Psoas muscle (tissue), 8 donors: Measurements from ENCODE around the gene DLST. TPM values are rescaled to one million over a fixed set of nuclear protein-coding genes. Genes with fewer than 3 reads are reported as not detected.

Source experiments
- ATAC-seq, 4 donors: fragments of 200-7000 bp; cut with Tn5 transposase; one replicate each; pipeline ENCODE4 v1.9.1; 2020; ENCODE audit warnings: moderate library complexity in 3 of 4, mild to moderate bottlenecking in 2 of 4
- DNase-seq, 2 donors: peaks; one replicate each; pipeline ENCODE4 v3.0.0-alpha.2; 2020
- H3K27ac ChIP-seq: fragments of 200-600 bp; one replicate; pipeline ENCODE4 v1.8.0; 2022
- H3K27me3 ChIP-seq, 3 donors: fragments of 200-600 bp in 1 of 3; one replicate each; pipeline versions ENCODE4 v1.6.1 to v1.8.0; 2013 to 2022; ENCODE audit warnings: low read length in 2 of 3, mild to moderate bottlenecking in 2 of 3, moderate library complexity in 1 of 3; ENCODE audit not compliant: insufficient read depth in 3 of 3
- H3K36me3 ChIP-seq, 2 donors: fragments of 200-600 bp in 1 of 2; one replicate each; pipeline versions ENCODE4 v1.6.1 to v1.8.0; 2013 to 2022; ENCODE audit warnings: low read depth in 1 of 2, mild to moderate bottlenecking in 1 of 2, moderate library complexity in 1 of 2; ENCODE audit not compliant: insufficient read depth in 1 of 2
- H3K4me1 ChIP-seq: fragments of 200-600 bp; one replicate; pipeline ENCODE4 v1.8.0; 2022
- H3K4me3 ChIP-seq: fragments of 200-600 bp; one replicate; pipeline ENCODE4 v1.8.0; 2022; ENCODE audit warnings: mild to moderate bottlenecking
- H3K9me3 ChIP-seq: fragments of 200-600 bp; one replicate; pipeline ENCODE4 v1.8.0; 2022
- WGBS, 3 donors: extraction: QIAGEN DNeasy Blood & Tissue Kit; methylation state at CpG; one replicate each; pipeline versions ENCODE4 v1.1.6 to v1.1.7; 2013; 5-methylcytosine and 5-hydroxymethylcytosine counted together
- intact Hi-C, 2 donors: fragments of 100-400 bp; cut with DNase I; formaldehyde crosslinking; loops; one replicate each; pipeline versions ENCODE4 v1.11.0 to v1.14.2; 2022
- polyA plus RNA-seq, 3 donors: library from polyadenylated mRNA; stranded (reverse); fragments of 200-250 nt; gene quantifications; one replicate each; pipeline ENCODE4 v1.2.3, GENCODE V29; 2013
- total RNA-seq, 4 donors: library from RNA; stranded (reverse); fragmentation: NEBNext Ultra II Directional in 2 of 4; extraction: Animal tissue kit (Norgen Biotek cat#: 25700) in 2 of 4; gene quantifications; one replicate each; pipeline versions ENCODE4 v1.2.1 to v1.2.4, GENCODE V29; 2021 to 2023
- TF ChIP-seq, protein P1 (sequence below): fragments of 200-600 bp; IDR thresholded peaks from one replicate; pipeline ENCODE4 v1.8.0; 2022; ENCODE audit warnings: antibody characterized with exemption
- donor health status: healthy with polysubstance abuse.
- donor health status: DM: no; HTN: no; CAD: no; lungs with moderate emphysema.
- donor health status: Bipolar disorder and iron deficiency.
- donor health status: healthy.
- donor health status: DM: yes; HTN: yes; CAD: no.
- donor health status: DM: no; HTN: no; CAD: no.
- donor health status: DM: no; HTN: no; CAD: no.
- donor health status: DM: yes; HTN: yes; CAD: no.

Gene DLST
- total and polyA plus RNA-seq, 7 donors = 97.7 to 221 (median 139) TPM

- ATAC-seq = no peak
- no peaks in the 10 kb centered on the region for H3K27me3 ChIP-seq
- intact Hi-C loops = no loop called here
These were observed 39.4 kb downstream of the DLST start for GRCh38 chr14:74921053-74921620.

GRCh38 chr14:74921987-74922751 lies 40.5 kb downstream of the DLST start:
- intact Hi-C loops = no loop called here
- no peaks in the 10 kb centered on the region for H3K27me3 ChIP-seq

More at GRCh38 chr14:74921053-74921620, 39.4 kb downstream of the DLST start:
- peaks cover 0 to 24% of the 10 kb centered on the region in 2 donors for H3K36me3 ChIP-seq
- peaks cover 30% of the 10 kb centered on the region for H3K4me1 ChIP-seq
- TF ChIP-seq, protein P1, sequence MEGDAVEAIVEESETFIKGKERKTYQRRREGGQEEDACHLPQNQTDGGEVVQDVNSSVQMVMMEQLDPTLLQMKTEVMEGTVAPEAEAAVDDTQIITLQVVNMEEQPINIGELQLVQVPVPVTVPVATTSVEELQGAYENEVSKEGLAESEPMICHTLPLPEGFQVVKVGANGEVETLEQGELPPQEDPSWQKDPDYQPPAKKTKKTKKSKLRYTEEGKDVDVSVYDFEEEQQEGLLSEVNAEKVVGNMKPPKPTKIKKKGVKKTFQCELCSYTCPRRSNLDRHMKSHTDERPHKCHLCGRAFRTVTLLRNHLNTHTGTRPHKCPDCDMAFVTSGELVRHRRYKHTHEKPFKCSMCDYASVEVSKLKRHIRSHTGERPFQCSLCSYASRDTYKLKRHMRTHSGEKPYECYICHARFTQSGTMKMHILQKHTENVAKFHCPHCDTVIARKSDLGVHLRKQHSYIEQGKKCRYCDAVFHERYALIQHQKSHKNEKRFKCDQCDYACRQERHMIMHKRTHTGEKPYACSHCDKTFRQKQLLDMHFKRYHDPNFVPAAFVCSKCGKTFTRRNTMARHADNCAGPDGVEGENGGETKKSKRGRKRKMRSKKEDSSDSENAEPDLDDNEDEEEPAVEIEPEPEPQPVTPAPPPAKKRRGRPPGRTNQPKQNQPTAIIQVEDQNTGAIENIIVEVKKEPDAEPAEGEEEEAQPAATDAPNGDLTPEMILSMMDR = no peak
- no peak overlapping the region for H3K27ac ChIP-seq
- no peak overlapping the region for H3K4me3 ChIP-seq
- no peak for DNase-seq
- no peaks in the 10 kb centered on the region for H3K9me3 ChIP-seq
- 92% methylated on average over 19 of the region's 19 CpGs for WGBS, 3 donors

GRCh38 chr14:74922752-74923401 lies 41.2 kb downstream of the DLST start, which contains the start of gene RPS6KL1:
RPS6KL1 (minus strand) TSS chr14:74923260; CDS start chr14:74921541, 1,719 bp downstream.
- H3K4me3 ChIP-seq = peak within 1 kb of the TSS; percentile 95
- H3K4me1 ChIP-seq = peaks cover 13% of the 10 kb centered on the region
- DNase-seq (peak; percentile 86 to 93), ATAC-seq (peak; percentile 98 to 99 (median 98))
- intact Hi-C loops = no loop called here
- TF ChIP-seq, protein P1 = no peak
- peak within 1 kb of the TSS; percentile 89 for H3K27ac ChIP-seq
- no peaks in the 10 kb centered on the region for H3K27me3 ChIP-seq
- 3 to 5% (median 3%) methylated on average over 41 to 51 of the region's 51 CpGs for WGBS, 3 donors
- no peaks in the 10 kb centered on the region for H3K9me3 ChIP-seq
- H3K36me3 ChIP-seq = peaks cover 0 to 24% of the 10 kb centered on the region in 2 donors

More at GRCh38 chr14:74921987-74922751, 40.5 kb downstream of the DLST start:
- WGBS, 3 donors = 68 to 70% (median 68%) methylated on average over 19 of the region's 19 CpGs
- Histone ChIP-seq H3K9me3 (no peaks in the 10 kb centered on the region), H3K4me1 (peaks cover 20% of the 10 kb centered on the region), H3K27ac (peak overlapping the region; percentile 89), H3K36me3 (peaks cover 0 to 24% of the 10 kb centered on the region in 2 donors), H3K4me3 (peak overlapping the region; percentile 95)
- peak in 1 of 4 donors; percentile 1 for ATAC-seq
- TF ChIP-seq, protein P1 = no peak
- DNase-seq = no peak

DNA sequence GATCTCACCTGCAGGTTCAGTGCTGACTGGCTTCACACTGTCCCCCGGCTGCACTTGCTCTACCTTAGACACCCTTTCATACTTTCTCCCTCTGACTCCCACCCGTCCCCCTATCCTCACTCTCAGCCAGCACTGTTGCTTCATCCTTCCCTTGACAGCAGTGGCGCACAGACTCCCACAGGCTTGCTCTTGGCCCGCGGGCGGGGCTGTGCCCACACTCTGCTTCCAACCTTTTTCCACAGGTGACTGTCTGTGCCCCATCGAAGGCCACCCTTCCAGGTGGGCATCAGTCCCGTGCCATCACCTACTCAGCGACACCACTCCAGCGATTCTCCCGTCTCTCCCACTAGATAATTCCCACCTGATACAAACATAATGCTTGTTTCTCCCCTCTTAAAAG lies 42.3 kb downstream of the DLST start:
- Histone ChIP-seq H3K4me3 (no peak overlapping the region), H3K27me3 (no peaks in the 10 kb centered on the region), H3K4me1 (peaks cover 7% of the 10 kb centered on the region), H3K27ac (no peak overlapping the region), H3K9me3 (no peaks in the 10 kb centered on the region), H3K36me3 (peaks cover 0 to 23% of the 10 kb centered on the region in 2 donors)
- TF ChIP-seq, protein P1 = no peak
- ATAC-seq = no peak
- intact Hi-C loops = no loop called here
- no peak for DNase-seq
- WGBS, 3 donors = 86 to 91% (median 91%) methylated on average over 11 of the region's 11 CpGs
